ENCODE data around the gene PYM1.

Gene PYM1

DNA sequence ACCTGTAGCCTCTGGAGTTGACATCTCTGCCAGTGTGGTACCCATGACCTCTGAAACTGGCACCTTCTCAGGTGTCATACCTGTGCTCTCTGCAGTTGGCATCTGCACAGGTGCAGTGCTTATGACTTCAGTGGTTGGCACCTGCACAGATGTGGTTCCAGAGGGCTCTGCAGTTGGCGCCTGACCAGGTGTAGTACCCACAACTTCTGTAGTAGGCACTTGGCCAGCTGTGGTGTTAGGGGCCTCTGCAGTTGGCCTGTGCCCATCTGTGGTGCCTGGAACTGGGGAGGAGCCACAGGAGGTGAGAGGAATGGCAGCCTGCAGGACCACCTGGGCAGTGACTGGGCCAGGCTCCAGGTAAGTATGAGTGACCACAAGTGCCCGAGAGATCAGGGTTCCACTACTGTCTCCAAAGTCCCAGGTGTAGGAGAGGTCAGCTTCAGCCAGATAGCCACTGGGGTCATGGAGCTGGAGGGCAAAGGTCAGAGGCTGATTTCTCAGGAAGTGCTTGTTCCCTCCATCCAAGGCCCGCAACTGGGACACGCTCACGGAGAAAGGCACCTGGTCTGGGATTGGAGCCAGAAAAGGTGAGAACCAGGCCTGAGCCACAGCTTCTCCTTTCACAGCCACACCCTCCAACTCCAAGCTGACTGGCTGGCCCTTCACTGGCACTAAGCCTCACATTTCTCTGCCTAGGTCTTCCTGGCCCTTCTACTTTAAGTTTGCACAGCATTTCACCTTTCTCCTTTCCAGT lies 29.6 kb upstream of the PYM1 start:
- H3K4me3 ChIP-seq (ENCODE audit: low read depth, low read length) = no peak overlapping the region
- peak; percentile 81 for DNase-seq (ENCODE audit: low read depth)
- TF ChIP-seq, protein P1, sequence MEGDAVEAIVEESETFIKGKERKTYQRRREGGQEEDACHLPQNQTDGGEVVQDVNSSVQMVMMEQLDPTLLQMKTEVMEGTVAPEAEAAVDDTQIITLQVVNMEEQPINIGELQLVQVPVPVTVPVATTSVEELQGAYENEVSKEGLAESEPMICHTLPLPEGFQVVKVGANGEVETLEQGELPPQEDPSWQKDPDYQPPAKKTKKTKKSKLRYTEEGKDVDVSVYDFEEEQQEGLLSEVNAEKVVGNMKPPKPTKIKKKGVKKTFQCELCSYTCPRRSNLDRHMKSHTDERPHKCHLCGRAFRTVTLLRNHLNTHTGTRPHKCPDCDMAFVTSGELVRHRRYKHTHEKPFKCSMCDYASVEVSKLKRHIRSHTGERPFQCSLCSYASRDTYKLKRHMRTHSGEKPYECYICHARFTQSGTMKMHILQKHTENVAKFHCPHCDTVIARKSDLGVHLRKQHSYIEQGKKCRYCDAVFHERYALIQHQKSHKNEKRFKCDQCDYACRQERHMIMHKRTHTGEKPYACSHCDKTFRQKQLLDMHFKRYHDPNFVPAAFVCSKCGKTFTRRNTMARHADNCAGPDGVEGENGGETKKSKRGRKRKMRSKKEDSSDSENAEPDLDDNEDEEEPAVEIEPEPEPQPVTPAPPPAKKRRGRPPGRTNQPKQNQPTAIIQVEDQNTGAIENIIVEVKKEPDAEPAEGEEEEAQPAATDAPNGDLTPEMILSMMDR (IDR thresholded peaks at IDR 0.05; ENCODE audit: control insufficient read depth, extremely low read depth, insufficient read depth) = no peak

DNA sequence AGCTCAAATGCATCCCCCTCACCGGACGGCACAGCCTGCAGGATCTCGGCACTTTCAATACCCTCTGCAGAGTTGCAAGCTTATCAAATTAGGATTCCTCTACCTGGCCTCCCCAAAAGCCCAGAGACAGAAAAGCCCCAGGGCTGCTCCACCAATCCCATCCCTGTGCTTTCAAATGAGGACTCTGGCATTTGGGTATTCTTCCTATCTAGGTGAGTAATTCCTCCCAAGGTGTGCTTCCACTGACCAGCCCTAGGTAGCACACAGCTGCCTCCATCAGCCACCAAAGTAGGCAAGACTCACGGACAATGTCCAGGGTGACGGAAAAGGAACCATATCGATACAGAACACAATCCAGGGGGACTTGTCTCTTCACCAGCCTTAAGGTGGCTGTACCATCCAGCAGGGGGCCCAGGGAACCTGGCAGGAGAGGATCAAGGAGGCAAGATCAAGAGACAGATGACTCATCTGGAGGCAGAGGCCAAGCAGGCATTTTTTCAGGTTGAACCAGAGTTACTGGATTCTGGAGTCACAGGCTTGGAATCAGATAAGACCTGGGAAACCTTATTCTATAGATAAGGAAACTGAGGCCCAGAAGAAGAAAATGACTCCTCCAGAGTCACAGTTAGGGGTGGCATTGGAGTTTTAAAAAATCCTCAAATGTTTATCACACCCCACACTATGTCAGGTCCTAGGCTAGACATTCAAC lies 28.3 kb upstream of the PYM1 start:
- TF ChIP-seq, protein P1 (IDR thresholded peaks at IDR 0.05; ENCODE audit: control insufficient read depth, extremely low read depth, insufficient read depth) = peak; percentile 19; the same call in 1 of the 2 replicates
- H3K4me3 ChIP-seq (ENCODE audit: low read depth, low read length) = no peak overlapping the region
- peak; percentile 78 for DNase-seq (ENCODE audit: low read depth)

GRCh38 chr12:55955344-55955743 lies 27.6 kb upstream of the PYM1 start:
- no peak for DNase-seq (ENCODE audit: low read depth)
- H3K4me3 ChIP-seq (ENCODE audit: low read depth, low read length) = no peak overlapping the region
- TF ChIP-seq, protein P1 (IDR thresholded peaks at IDR 0.05; ENCODE audit: control insufficient read depth, extremely low read depth, insufficient read depth) = no peak

GRCh38 chr12:55946553-55946952 lies 18.9 kb upstream of the PYM1 start:
- TF ChIP-seq, protein P1 (IDR thresholded peaks at IDR 0.05; ENCODE audit: control insufficient read depth, extremely low read depth, insufficient read depth) = no peak
- DNase-seq (ENCODE audit: low read depth) = no peak
- no peak overlapping the region for H3K4me3 ChIP-seq (ENCODE audit: low read depth, low read length)

DNA sequence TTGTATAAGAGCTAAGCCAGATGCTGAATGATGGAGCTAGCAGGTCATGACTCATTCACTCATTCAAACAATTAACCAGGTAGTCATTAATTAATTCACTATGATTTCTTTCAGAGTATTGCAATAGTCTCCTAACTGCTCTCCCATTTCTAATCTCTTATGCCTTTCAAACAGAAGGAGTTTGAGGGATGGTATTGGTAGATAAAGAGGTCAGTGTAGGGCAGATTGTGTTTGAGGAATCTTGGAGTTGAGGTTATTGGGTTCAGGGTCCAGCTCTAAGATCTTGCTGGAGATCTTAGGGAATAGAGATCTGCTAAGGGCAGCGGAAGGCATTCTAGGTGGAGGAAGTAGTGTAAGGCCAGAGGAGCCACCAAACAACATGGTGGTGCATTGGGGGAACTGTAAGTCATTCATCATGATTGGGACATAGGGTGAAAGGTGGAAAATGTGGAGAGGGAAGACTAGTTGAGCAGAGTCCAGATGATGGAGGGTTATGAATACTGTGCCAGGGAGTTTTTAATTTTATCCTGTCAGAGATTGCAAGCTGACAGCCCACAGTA lies 15.0 kb upstream of the PYM1 start:
- DNase-seq (ENCODE audit: low read depth) = no peak
- TF ChIP-seq, protein P1 (IDR thresholded peaks at IDR 0.05; ENCODE audit: control insufficient read depth, extremely low read depth, insufficient read depth) = no peak
- H3K4me3 ChIP-seq (ENCODE audit: low read depth, low read length) = no peak overlapping the region

DNA sequence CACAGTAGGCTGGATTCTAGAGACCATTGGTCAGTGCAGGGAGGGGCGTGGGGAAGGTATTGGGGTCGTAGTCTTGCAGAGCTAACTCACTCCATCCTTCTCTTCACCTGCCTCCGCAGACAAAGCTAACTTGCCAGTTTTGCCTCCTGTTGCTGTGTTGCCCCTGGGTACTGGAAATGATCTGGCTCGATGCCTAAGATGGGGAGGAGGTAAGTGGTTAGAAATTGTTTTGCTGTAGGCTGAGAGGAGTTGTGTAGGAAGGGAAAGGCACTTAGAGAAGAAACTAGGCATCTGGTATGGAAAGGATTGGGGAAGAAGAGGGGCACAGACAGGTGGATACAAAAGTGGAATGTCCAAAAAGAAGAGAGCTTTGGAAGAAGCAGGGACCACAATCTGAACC lies 14.4 kb upstream of the PYM1 start:
- no peak overlapping the region for H3K4me3 ChIP-seq (ENCODE audit: low read depth, low read length)
- no peak for DNase-seq (ENCODE audit: low read depth)
- TF ChIP-seq, protein P1 (IDR thresholded peaks at IDR 0.05; ENCODE audit: control insufficient read depth, extremely low read depth, insufficient read depth) = no peak
